GM23248 (cell line): ENCODE measurements around the gene FAM234A.

Source experiments
- EZH2 ChIP-seq: fragments of 200-600 bp; sonication (generic); IDR thresholded peaks from 2 replicates; pipeline ENCODE4 v1.6.1; 2018; ENCODE audit warnings: antibody characterized with exemption, mild to moderate bottlenecking; ENCODE audit not compliant: insufficient read depth, poor library complexity, severe bottlenecking
- EZH2phosphoT487 ChIP-seq: fragments of 200-600 bp; sonication (generic); IDR thresholded peaks from 2 replicates; pipeline ENCODE4 v1.6.1; 2018; ENCODE audit warnings: antibody characterized with exemption, moderate library complexity, mild to moderate bottlenecking, low read depth; ENCODE audit not compliant: insufficient read depth

DNA sequence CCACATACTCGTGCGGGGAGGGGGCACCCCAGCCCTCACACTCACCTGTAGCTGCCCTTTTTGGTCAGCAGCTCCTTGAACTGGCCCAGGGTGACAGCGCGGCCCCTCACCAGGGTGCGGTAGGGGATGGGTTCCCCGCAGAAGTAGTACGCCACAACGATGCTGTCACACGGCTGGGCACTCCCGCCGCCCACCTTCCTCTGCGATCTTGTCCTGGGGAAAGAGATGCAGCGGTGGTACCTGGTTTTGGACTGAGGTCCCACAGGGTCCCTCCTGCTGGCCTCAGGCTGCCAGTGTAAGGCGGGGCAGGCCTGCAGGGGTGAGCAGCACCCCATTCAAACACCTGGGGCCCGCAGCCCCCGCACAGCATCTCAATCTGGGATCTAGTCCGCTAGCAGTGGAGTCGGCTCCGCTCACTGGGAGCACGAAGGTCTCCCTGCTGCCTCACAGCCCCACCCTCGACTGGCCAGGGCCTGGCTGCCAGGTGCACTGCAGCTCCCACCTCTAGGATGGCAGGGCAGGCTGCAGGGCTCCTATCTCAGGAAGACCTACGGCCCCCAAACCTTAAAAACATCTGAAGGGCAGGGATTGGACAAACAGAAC, 54.9 kb downstream of the FAM234A start:
- TF ChIP-seq EZH2 (no peak), EZH2phosphoT487 (no peak)
